PFSK-1 (cell line): ENCODE data around the gene PRLHR.

Experiments
- FOXP2 ChIP-seq: optimal IDR thresholded peaks from 2 replicates; pipeline ENCODE3; 2011; ENCODE audit warnings: borderline replicate concordance, control low read depth, inconsistent platforms; ENCODE audit not compliant: insufficient read depth; ENCODE audit errors: extremely low read length, extremely low read depth
- POLR2AphosphoS5 ChIP-seq: IDR thresholded peaks from 2 replicates; pipeline ENCODE4 v1.6.1; 2012; ENCODE audit warnings: low read depth, mild to moderate bottlenecking, control low read depth, low read length, moderate library complexity
- SIN3A ChIP-seq: IDR thresholded peaks from 2 replicates; pipeline ENCODE4 v1.6.1; 2012; ENCODE audit warnings: mild to moderate bottlenecking, low read length, moderate library complexity, borderline replicate concordance; ENCODE audit not compliant: insufficient read depth
- TAF1 ChIP-seq: IDR thresholded peaks from 2 replicates; pipeline ENCODE4 v1.6.1; 2012; ENCODE audit warnings: low read length, control low read depth, borderline replicate concordance; ENCODE audit not compliant: insufficient read depth
- TF ChIP-seq, protein P1 (sequence below), 2 experiments: IDR thresholded peaks; 2 replicates each; pipeline versions ENCODE4 v1.6.1 to v1.8.0; 2011 to 2012; ENCODE audit warnings: low read depth in 2 of 2, low read length in 2 of 2, control low read depth in 1 of 2, inconsistent platforms in 1 of 2, mild to moderate bottlenecking in 1 of 2, moderate library complexity in 1 of 2; ENCODE audit not compliant: insufficient read depth in 1 of 2

Gene PRLHR

DNA sequence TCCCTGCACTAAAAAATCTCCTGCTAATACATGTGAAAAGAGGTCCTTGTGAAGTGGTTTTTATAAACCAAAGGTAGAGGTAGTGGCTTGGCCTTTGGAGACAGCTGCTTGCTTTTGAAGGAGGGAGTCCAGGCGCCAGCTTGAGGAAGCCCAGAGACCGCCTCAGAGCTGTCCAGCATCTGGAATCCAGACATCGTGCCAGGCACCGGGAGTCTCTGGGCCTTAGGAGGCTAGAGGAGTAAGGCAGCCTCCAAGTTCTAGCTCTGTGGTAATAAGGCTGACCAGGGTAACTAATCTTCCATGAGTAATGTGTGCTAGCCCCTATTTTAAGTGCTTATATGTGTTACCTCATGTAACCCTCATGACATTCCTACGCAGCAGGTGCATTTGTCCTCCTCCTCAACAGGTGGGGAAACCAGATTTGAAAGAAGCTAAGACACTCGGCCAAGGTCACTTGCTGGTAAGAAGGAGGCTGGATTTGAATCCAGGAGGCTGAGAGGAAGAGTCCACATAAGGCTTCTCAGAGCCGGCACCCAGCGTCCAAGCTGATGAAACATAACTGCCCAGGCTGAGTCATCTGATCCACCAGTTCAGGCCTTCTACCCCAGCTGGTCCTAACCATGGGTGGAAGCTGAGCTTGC, 26.1 kb downstream of the PRLHR start:
- TF ChIP-seq POLR2AphosphoS5: no peak
- TF ChIP-seq, protein P1, sequence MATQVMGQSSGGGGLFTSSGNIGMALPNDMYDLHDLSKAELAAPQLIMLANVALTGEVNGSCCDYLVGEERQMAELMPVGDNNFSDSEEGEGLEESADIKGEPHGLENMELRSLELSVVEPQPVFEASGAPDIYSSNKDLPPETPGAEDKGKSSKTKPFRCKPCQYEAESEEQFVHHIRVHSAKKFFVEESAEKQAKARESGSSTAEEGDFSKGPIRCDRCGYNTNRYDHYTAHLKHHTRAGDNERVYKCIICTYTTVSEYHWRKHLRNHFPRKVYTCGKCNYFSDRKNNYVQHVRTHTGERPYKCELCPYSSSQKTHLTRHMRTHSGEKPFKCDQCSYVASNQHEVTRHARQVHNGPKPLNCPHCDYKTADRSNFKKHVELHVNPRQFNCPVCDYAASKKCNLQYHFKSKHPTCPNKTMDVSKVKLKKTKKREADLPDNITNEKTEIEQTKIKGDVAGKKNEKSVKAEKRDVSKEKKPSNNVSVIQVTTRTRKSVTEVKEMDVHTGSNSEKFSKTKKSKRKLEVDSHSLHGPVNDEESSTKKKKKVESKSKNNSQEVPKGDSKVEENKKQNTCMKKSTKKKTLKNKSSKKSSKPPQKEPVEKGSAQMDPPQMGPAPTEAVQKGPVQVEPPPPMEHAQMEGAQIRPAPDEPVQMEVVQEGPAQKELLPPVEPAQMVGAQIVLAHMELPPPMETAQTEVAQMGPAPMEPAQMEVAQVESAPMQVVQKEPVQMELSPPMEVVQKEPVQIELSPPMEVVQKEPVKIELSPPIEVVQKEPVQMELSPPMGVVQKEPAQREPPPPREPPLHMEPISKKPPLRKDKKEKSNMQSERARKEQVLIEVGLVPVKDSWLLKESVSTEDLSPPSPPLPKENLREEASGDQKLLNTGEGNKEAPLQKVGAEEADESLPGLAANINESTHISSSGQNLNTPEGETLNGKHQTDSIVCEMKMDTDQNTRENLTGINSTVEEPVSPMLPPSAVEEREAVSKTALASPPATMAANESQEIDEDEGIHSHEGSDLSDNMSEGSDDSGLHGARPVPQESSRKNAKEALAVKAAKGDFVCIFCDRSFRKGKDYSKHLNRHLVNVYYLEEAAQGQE (IDR thresholded peaks at IDR 0.05; ENCODE audit: insufficient read depth in 1 of 2, low read depth in 2 of 2, low read length in 2 of 2): peak in 1 of 2 experiments; percentile 53; a peak in 1 of 4 replicates

DNA sequence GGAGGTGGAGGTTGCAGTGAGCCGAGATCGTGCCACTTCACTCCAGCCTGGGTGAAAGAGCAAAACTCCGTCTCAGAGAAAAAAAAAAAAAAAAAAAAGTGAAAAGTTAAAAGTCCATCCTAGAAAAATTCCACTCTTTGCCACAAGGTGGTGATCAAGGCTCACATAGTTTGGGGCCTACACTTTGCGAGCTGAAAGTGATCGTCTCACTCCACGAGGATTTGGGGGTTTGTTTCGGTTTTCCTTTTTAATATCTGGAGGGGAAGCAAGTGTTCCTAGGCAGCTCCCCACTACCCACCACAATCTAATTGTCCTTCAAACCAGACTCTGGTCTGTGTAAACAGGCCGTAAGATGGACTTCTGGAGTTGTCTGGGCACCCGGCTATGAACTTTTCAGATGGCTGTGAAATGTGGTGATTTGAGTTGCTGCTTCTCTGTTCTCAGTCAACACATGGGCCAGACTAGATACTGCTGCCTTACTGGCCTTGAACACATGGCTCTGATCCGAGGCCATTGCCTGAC, 27.1 kb downstream of the PRLHR start:
- TF ChIP-seq FOXP2: no peak
- no peak for TF ChIP-seq POLR2AphosphoS5
- TF ChIP-seq, protein P1 (IDR thresholded peaks at IDR 0.05; ENCODE audit: insufficient read depth in 1 of 2, low read depth in 2 of 2, low read length in 2 of 2): no peak
- no peak for TF ChIP-seq TAF1
- no peak for TF ChIP-seq SIN3A

DNA sequence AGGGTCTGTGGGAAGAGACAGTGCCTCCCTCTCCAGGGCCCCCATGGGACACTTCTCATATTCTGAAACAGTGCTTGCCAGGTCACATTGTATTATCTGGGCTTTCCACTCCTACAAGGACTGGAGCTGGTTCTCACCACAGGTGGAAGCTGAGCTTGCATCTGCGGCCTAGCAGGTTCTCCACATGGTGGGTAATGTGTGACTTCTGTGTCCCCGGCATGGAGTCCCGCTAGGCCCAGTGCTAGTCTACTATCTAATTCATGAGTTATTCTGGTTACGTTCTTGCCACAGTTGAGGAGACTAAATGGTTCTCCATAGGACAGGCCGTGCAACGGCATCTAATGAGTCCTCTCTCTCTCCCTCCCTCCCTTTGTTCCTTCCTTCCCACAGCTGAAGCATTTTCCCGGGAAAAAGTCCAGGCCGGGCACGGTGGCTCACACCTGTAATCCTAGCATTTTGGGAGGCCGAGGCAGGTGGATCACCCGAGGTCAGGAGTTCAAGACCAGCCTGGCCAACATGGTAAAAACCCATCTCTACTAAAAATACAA, 27.7 kb downstream of the PRLHR start:
- TF ChIP-seq SIN3A (no peak), POLR2AphosphoS5 (no peak), FOXP2 (no peak), TAF1 (no peak)
- TF ChIP-seq, protein P1 (IDR thresholded peaks at IDR 0.05; ENCODE audit: insufficient read depth in 1 of 2, low read depth in 2 of 2, low read length in 2 of 2): no peak

DNA sequence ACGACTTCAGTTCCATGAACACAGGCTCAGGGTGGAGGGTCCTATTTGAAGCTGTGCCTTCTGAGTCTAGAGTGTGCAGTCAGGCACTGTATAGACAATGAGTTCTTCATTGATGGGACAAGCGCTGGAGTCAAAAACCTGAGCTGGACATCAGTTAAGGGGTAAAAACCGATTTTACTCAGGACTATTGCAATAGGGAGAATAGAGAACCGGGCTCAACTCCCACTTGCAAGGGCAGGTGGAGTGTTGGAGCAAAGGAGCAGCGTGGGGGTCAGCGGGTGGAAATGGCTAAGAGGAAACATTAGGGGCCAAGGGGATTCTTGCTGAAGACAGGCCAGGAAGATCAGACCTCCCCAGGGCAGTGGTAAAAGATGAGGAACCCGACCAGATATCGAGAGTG, 28.5 kb downstream of the PRLHR start:
- no peak for TF ChIP-seq FOXP2
- TF ChIP-seq POLR2AphosphoS5: no peak
- no peak for TF ChIP-seq SIN3A
- TF ChIP-seq, protein P1 (IDR thresholded peaks at IDR 0.05; ENCODE audit: insufficient read depth in 1 of 2, low read depth in 2 of 2, low read length in 2 of 2): no peak
- no peak for TF ChIP-seq TAF1
